GM19023 (cell line): Measurements from ENCODE around the gene SIK3.

Experiments used
- ATAC-seq: cut with Tn5 transposase; IDR thresholded peaks from one replicate; pipeline ENCODE4 v1.9.1; 2021; ENCODE audit warnings: mild to moderate bottlenecking, moderate library complexity; ENCODE audit not compliant: unreplicated experiment

SIK3 gene

DNA sequence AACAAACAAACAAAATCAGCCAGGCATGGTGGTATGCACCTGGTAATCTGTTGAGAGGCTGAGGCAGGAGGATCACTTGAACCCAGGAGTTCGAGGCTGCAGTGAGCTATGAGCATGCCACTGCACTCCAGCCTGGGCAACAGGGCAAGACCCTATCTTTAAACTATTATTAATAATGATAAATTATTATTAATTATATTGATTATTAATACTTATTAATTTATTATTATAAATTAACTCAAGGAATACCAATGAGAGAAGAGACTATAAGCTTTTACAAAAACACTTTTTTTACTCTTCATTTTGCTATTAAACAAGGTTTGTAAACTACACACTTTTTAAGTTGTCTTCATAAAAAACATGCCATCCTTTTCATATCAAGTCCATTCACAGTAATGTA is 163.1 kb downstream of the SIK3 start:
- ATAC-seq: no peak

DNA sequence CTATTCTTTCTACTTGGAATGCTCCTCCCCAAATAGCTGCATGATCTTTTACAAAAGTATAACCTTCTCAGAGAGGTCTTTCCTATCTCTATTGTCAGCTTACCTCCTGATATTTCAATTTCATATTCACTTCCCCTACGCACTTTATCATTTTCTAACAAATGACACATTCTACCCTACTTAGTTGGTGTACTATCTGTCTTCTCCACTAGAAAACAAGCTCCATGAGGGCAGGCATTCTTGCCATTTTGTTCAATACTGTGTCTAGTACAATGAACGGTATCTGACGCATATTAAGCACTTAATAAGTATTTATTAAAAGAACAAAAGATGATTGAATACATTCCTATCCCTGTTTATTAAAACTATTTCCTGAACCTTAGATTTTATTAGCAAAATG is 164.3 kb downstream of the SIK3 start:
- ATAC-seq: no peak

DNA sequence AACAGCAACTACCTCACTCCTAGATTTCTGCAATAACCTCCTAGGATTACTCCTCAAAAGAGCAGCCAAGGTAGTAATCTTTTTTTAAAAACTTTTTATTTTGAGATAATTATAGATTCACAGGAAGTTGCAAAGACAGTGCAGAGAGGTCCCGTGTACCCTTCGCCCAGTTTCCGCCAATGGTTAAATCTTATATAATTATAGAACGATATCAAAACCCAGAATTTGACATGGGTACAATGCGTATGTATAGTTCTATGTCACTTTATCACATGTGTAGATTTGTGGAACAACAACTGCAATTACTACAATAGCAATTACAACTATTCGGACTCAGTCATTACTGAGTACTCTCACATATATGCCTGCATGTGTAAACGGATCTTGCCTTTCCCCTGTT is 166.0 kb downstream of the SIK3 start:
- no peak for ATAC-seq

DNA sequence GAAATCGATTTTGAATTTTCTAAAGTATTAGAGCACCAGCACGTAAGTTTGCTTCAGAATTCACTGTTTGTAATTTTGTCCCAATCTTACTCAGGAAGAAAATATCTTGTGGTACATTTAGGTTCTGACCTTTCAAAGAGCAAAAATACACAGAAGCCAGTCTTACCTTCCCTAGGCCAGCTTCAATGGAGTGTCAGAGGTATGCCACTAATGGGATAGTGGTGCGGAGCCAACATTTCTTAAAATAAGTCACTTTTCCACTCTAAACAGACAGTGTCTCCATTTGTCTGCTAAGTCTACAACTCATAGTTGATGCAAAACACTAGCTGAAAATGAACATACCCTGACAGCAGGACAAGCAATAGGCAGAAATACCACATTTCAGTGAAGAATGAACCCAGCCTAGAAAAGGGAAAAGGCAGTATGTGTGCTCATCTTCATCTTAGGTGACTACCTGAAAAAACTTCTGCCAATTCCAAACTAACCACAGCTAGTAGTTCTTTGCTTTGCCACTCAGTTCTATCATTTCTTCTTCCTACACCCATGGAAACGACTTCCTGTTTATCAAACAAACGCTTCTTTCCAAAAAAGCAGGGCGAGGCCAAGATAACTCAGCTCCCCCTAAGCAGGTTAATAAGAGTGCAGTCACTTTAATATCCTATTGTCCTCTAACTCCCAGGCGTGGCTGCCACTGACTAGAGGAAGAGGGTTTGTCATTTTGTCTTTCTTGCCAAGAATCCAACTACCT is 166.8 kb downstream of the SIK3 start:
- ATAC-seq: no peak

DNA sequence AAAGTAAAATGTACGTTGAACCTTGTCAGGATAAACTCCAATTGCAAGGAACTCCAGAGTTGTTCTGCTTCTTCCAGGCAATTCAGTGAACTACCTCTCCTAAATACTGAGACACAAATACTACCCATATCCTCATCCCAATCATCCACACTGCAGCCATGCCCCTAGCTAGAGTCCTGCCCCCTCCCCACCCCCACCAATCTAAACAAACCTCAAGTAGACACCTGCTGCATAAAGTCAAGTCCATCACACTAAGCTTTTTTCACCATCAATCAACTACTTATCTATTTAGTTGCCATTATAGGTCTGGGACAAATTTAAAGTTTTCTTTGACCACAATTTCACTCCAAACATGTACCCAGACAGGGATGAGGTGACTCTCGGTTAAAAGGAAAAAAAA is 167.6 kb downstream of the SIK3 start:
- no peak for ATAC-seq

DNA sequence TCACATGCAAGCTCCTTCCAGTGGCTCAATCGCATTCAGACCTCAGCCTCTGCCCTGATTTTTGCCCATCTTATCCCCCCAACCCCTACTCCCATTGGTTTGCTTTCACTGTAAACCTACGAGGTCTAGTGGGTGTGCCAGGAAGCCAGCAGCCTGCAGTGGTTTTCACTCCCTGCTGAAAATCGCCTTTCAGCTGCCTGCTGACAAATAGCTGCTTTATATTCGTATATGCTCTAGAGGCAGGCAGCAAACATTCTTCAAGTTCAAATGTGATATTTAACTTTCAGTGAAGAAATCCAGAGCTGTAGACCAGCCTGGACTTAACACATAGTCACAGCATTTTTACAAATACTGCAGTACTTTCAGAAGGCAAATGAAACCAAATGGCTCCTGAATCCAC is 168.1 kb downstream of the SIK3 start:
- no peak for ATAC-seq

DNA sequence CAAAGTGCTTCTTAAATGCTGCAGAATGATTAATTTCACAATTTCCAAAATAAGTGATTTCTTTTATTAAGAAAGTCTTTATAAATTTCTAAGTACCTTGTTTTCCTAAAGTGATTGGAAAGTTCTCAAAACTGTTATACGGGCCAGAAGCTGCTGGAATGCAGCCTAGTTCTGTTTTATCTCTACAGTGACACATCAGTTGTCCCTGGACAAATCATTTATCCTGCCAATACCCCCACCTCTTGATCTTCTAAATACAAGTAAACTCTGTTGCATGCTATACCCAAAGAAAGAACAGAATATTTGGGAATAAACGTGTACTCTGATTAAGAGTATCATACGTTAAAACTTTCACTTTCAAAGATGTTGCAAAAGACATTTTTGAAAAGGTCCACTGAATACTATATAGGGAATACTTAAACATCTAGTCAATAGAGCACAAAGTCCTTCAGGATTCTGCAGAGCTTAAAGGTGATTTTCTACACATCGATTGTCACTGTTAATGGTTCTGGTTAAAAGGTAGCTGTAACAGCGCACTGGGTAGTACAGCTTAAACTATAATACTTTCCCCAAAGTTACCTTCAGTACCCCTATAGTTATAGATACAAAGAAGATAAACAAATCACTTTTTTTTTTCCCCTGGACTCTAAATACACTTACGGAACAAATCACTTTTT is 168.7 kb downstream of the SIK3 start:
- ATAC-seq: no peak

DNA sequence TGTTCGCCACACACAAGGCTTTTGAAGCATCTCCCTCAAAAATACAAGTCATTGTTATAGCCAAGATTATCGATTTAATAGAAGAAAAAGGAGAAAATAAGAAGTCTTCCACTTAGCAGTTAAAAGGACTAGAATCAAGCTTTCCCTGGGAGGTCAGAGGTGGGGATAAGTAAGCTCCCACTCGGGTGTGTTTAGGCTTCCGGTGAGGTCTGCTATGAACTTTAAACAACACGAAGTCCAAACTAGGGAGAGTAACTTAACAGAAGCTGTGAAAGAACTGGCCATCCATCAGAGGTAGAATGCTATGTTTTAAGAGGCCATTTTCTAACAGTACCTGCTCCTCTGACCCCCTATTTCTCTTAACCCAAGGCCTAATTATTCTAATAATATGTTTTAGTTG is 169.4 kb downstream of the SIK3 start:
- ATAC-seq: no peak

DNA sequence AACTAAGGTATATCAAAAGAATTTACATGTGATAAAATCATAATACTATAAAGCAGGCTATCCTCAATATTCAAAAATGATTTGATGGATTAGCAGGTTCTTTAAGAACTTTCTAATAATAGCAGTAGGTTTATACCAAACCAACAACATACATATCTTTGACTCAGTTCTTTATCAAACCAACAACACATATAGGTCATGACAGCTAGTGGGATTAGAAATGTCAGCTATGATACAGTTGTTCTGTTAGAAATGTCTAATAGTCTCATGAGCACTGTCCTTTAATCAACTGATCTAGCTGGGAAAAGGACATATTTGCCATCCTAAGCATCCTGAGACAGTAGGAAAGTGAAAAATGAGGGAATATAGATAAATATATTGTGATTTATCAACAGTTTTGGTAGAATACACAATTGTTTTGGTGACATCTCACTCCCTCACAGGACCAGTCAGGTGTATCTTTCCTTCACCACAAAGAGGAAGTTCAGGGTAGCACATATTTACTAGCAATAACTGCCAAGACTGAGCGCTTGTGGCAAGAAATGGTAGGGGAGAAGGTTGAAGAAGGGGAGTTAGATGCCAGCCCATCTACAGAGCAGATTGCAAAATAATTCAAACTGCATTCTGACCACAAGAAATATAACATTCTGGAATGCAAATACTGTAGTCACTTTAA is 170.0 kb downstream of the SIK3 start:
- peak; percentile 56 for ATAC-seq

DNA sequence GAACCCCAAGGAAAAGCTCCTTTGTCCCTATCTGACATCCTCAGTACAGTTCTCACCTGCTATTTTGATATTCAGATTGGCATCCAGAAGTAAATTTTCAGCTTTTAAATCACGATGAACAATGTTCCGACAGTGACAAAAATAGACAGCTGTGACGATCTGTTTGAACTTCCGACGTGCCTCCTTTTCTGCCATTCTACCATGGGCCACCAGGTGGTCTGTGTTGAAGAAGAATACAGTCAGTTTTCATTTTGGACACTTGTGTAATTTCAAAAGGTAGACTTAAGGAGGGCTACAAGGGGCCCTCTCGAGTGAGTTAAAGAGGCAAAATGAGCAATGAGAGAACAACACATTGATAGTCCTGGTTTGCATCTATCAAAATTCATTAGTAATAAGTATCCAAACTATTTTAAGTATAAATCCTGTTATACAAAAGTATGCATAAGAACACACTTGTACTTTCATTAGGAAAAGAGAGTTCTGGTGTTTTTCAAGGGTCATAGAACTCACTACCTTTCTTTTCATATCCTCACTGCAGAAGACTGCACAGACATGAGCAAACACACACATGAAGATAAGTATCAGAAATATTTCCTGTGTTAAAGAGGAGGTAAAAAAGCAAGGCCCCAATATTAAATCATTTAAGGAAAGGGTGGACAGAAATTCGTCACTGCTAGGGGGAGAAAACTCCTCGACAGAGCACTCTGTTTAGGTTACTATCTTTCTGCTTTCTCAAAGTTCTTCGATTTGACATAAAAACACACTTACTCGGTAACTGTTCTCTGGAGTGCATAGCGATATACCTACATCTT is 170.9 kb downstream of the SIK3 start:
- no peak for ATAC-seq

DNA sequence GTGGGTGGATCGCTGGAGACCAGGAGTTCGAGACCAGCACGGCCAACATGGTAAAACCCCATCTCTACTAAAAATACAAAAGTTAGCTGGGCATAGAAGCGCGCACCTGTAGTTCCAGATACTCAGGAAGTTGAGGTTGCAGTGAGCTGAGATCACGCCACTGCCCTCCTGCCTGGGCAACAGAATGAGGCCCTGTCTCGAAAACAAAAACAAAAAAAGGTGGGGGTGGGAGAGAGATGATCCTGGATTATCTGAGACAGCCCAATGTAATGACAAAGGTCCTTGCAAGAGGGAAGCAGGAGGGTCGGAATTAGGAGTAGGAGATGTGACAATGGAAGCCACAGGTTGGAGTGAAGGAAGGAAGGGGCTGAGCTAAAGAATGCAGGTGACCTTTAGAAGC is 173.2 kb downstream of the SIK3 start:
- ATAC-seq: peak; percentile 55

DNA sequence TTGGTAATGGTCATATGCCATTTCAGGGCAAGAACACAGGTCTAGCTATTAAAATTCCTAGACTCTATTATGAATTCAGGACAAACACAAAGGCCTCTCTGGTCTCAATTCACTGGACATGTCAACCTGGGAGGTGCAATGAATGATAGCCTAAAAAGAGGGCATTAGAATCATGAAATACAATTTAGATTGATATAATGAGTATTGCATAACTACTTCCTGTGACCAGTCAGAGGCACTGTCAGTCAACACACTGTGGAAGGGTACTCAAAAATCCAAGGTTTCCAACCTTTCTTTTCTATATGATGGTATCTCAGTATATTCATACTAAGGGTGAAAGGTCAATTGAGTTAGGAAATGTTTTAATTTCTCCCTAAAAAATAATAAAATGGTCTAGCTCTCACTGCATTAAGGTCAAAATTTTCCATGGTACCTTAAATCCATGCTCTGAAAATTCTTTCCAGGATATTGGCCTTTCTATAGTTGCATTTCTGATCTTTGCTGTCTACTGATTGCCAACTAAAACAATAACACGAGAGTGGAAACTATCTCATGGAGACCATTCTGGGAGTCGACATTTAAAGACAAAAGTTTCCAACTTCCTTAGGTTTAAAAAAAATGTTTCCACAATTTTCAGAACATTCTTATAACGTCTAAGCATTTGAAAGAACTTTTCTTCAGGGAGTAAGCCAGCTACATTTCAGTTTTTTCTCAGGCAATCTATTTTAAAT is 179.1 kb downstream of the SIK3 start:
- ATAC-seq: no peak

DNA sequence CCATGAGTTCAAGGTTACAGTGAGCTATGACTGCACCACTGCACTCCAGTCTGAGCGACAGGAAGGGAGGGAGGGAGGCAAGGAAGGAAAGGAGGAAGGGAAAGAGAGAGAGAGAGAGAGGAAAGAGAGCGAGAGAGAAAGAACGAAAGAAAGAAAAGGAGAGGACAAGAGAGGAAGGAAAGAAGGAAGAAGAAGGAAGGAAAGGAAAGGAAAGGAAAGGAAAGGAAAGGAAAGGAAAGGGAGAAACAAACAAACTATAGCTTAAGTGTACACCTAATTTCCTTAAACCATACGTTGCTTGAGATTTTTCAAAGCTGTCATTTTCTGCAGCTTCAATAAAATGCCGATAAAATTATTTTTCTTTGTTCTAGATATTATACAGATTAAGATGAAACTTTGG is 180.6 kb downstream of the SIK3 start:
- ATAC-seq: no peak

DNA sequence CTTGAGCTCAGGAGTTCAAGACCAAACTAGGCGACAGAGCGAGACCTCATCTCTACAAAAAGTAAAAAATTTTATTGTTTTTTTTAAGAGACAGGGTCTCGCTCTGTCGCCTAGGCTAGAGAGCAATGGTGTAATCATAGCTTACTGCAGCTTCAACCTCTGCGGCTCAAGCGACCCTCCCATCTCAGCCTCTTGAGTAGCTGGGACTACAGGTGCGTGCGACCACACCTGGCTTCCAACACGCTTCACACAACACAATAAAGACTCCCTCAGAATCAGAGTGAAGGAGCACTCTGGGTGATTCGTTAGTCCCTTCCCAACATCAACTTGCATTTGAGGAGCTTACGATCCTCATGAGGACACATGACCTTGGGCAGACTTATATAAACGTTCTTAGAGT is 181.3 kb downstream of the SIK3 start:
- no peak for ATAC-seq

DNA sequence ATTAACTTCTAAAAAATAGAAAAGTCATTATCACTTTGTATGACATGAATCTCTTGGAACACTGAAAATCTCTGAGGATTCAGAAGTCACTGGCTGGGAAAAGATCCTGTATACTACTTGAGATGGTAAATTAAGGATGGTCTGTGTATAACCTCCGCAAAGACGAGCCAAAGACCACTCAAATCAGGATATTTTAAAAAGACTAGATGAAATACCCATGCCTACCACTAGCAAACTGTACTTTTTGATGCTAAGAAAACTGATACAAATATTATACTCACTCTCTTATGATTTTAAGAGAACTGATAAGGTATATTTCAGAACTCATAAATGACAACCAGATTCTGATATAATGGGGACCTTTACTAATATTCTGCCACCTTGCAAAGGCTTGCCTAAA is 182.2 kb downstream of the SIK3 start:
- ATAC-seq: no peak

DNA sequence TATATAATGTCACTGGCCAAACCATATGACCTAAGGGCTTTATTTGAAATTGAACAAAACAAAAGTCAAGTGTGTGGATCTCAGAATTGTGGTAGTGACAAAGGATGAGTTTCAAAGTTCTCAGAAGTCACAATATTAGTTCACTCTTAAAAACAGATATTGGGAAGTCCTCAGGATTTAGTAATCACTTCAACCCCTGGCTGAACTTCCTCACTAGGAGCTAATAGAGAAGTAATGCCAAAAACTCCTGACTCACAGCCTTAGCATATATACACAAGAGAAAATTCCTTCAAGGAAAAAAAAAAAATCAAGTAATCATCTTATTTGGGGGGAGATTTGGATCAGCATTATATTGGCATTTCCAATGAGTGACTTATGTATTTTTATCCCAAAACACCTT is 185.2 kb downstream of the SIK3 start:
- no peak for ATAC-seq

DNA sequence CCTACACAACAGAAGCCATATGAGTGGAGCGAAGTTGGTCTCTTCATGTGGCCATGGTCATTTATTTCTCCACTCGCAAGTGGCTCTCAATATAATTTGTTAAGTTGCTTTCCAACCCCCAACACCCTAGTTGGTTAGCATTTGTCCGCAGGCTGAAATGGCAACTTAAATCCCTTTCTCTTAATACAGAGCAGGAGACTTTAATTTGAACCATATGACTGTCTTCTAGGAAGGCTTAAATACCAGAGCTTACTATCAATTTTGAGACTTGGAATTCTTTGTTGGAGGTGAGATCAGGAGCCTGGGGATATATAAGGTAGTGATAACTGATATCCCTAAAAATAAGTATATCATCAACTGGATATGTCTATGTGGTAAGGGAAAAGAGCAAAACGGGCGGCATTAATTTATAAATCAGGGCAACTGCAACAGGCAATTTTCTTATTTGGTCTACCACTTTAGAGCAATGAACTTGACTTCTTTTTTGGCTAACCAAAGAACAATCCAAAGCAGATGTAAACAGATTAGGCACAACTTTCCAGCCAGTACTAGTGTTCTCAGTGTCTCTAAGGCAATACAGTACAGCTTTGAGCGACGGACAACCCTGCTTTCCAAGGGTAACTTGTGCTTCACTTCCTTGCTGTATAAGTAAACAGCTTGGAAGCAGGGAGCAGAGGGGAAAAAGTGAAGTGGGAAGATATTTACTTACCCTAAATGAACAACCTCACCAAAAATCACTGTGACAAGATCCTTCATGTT is 186.1 kb downstream of the SIK3 start:
- ATAC-seq: no peak

DNA sequence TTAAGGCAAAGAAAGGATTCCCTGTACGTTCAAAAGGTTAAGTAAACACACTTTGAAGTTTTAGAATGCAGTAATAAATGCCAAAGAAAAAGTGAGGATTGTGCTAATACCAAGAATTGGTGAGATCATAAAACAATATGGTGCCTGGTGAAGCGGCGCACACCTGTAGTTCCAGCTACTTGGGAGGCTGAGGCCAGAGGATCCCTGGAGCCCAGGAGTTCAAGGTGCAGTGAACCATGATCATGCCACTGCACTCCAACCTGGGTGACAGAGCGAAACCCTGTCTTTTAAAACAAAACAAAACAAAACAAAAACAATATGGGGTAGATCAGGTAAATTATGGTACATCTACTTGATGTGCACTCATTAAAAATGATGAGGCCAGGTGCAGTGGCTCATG is 187.4 kb downstream of the SIK3 start:
- no peak for ATAC-seq

DNA sequence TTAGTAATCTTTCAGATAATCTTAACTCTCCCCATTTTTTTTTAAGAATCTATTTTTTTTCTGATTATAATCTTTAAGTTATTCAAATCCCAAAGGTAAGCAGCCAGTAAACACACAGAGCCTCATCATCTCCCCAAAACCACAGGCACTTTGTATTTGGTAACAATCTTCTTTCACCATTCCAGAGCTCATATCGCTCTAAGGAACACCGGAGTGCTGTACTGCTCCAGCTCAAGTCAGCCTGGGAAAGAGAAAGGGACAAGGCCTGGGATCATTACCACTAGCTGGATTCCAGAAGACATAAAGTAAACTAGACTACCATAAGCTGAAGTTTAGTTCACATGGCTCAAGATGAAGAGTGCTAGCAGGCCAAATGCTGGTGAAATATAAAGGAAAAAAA is 187.8 kb downstream of the SIK3 start:
- no peak for ATAC-seq

DNA sequence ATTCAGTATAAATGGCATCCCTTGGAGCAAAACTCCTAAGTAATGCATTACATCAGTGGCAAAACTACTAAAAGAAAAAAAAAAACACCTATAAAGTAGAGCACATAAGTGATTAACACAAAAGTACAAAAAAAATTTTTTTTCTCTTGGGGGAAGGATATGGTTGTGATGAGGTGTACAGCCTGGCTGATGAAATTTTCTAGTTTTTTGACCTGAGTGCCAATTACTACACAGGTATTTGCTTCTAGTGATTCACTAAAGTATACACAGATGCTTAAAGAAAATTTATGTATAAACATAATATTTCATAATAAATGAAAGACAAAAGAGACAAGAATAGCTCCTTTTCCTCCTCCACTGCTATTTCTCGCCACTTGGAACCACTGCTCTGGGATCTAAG is 189.0 kb downstream of the SIK3 start:
- ATAC-seq: no peak
